ACC112 (cell line): Measurements from ENCODE around the gene HEXA.
A peak's percentile ranks its signal among the peaks of the same experiment; 100 is the strongest.

ENCODE experiments used
- H2AFZ ChIP-seq: fragments of 200-600 bp; sonication (generic); one replicate; pipeline ENCODE4 v1.6.0; 2017; ENCODE audit warnings: antibody characterized with exemption, low read length; ENCODE audit not compliant: unreplicated experiment
- H3K27ac ChIP-seq: fragments of 200-600 bp; sonication (generic); 2 replicates; pipeline ENCODE4 v1.5.1; 2014; ENCODE audit warnings: low read depth, mild to moderate bottlenecking, antibody characterized with exemption, low read length, moderate library complexity
- H3K27me3 ChIP-seq: fragments of 200-600 bp; sonication (generic); 2 replicates; pipeline ENCODE4 v1.6.1; 2014; ENCODE audit warnings: mild to moderate bottlenecking, antibody characterized with exemption, low read length, moderate library complexity, mixed read lengths; ENCODE audit not compliant: insufficient read depth
- H3K36me3 ChIP-seq: fragments of 200-600 bp; sonication (generic); 2 replicates; pipeline ENCODE4 v1.6.1; 2016; ENCODE audit warnings: mild to moderate bottlenecking, antibody characterized with exemption, low read length, moderate library complexity, mixed read lengths; ENCODE audit not compliant: insufficient read depth
- H3K4me1 ChIP-seq: fragments of 200-600 bp; sonication (generic); one replicate; pipeline ENCODE4 v1.6.1; 2016; ENCODE audit warnings: low read length, mixed read lengths; ENCODE audit not compliant: insufficient read depth, unreplicated experiment, control insufficient read depth
- H3K4me3 ChIP-seq: fragments of 200-600 bp; sonication (generic); 2 replicates; pipeline ENCODE4 v1.5.1; 2014; ENCODE audit warnings: mild to moderate bottlenecking, low read depth, low read length
- H3K79me2 ChIP-seq: fragments of 200-600 bp; sonication (generic); one replicate; pipeline ENCODE4 v1.6.0; 2016; ENCODE audit warnings: low read length; ENCODE audit not compliant: control insufficient read depth, unreplicated experiment, insufficient read depth

The HEXA gene

GRCh38 chr15:72306211-72306785, 69.5 kb downstream of the HEXA start:
- Histone ChIP-seq H3K79me2 (no peaks in the 10 kb centered on the region), H3K27ac (no peak overlapping the region), H3K36me3 (no peaks in the 10 kb centered on the region), H3K27me3 (no peaks in the 10 kb centered on the region), H3K4me3 (no peak overlapping the region), H3K4me1 (peaks cover 13% of the 10 kb centered on the region), H2AFZ (no peak overlapping the region)

- H3K36me3 ChIP-seq = no peaks in the 10 kb centered on the region
- no peaks in the 10 kb centered on the region for H3K79me2 ChIP-seq
- H3K4me1 ChIP-seq = peaks cover 13% of the 10 kb centered on the region
- no peak overlapping the region for H3K4me3 ChIP-seq
- peak overlapping the region; percentile 55 for H2AFZ ChIP-seq
- no peak overlapping the region for H3K27ac ChIP-seq
- no peaks in the 10 kb centered on the region for H3K27me3 ChIP-seq
These were observed 71.2 kb downstream of the HEXA start for GRCh38 chr15:72304596-72304995.

- H3K79me2 ChIP-seq = no peaks in the 10 kb centered on the region
These were observed 72.9 kb downstream of the HEXA start for GRCh38 chr15:72302955-72303354.

More at GRCh38 chr15:72302955-72303354, 72.9 kb downstream of the HEXA start:
- Histone ChIP-seq H3K36me3 (no peaks in the 10 kb centered on the region), H3K4me3 (no peak overlapping the region), H3K27me3 (no peaks in the 10 kb centered on the region), H3K4me1 (peaks cover 13% of the 10 kb centered on the region), H3K27ac (no peak overlapping the region), H2AFZ (no peak overlapping the region)
